IgD-negative memory B cell (primary cell): ENCODE measurements around the gene PUS1. TPM values are rescaled to one million over a fixed set of nuclear protein-coding genes. Genes with fewer than 3 reads are reported as not detected.
"Not testable (repeated sequence)": the region's sequence is repeated elsewhere in the genome, so short reads cannot be mapped to it uniquely, and the experiment has no call there.

Source experiments
- H3K27ac Mint-ChIP-seq, 3 donors: one replicate each; pipeline ENCODE4 v1.8.0; 2020 to 2022; ENCODE audit warnings: mild to moderate bottlenecking in 3 of 3, mixed read lengths in 3 of 3, moderate library complexity in 1 of 3
- H3K27me3 Mint-ChIP-seq: one replicate; pipeline ENCODE4 v1.8.0; 2021; ENCODE audit warnings: mixed read lengths
- H3K36me3 Mint-ChIP-seq: one replicate; pipeline ENCODE4 v1.8.0; 2020; ENCODE audit warnings: mild to moderate bottlenecking, mixed read lengths
- H3K4me1 Mint-ChIP-seq, 3 donors: one replicate each; pipeline ENCODE4 v1.8.0; 2020 to 2022; ENCODE audit warnings: mixed read lengths in 3 of 3, mild to moderate bottlenecking in 1 of 3
- H3K4me3 Mint-ChIP-seq, 4 donors: one replicate each; pipeline ENCODE4 v1.8.0; 2020 to 2022; ENCODE audit warnings: mild to moderate bottlenecking in 4 of 4, mixed read lengths in 4 of 4, moderate library complexity in 3 of 4
- H3K9me3 Mint-ChIP-seq, 3 donors: one replicate each; pipeline ENCODE4 v1.8.0; 2020 to 2021; ENCODE audit warnings: mixed read lengths in 3 of 3, mild to moderate bottlenecking in 1 of 3
- polyA plus RNA-seq: library from polyadenylated mRNA; unstranded; fragments of 300-500 nt; fragmentation: Illumina TruSeq; gene quantifications from one replicate; pipeline ENCODE4 v1.2.3, GENCODE V29; 2021

The PUS1 gene
- polyA plus RNA-seq = 45.5 TPM

- H3K9me3 Mint-ChIP-seq = no peaks in the 10 kb centered on the region
- peaks cover 16 to 28% (median 22%) of the 10 kb centered on the region in 3 donors for H3K4me1 Mint-ChIP-seq
- peak within 1 kb of the TSS; percentile 94 to 96 (median 96) for H3K27ac Mint-ChIP-seq
- no peaks in the 10 kb centered on the region for H3K27me3 Mint-ChIP-seq
- H3K36me3 Mint-ChIP-seq = peaks cover 2% of the 10 kb centered on the region
- peak within 1 kb of the TSS; percentile 92 to 98 (median 96) for H3K4me3 Mint-ChIP-seq
These were observed at the start of gene PUS1 for GRCh38 chr12:131928711-131929580. Gene PUS1 (plus strand): TSS chr12:131929276. CDS start chr12:131929723, 447 bp downstream.

GRCh38 chr12:131882804-131883520 lies 46.1 kb upstream of the PUS1 start:
- peaks cover 10% of the 10 kb centered on the region for H3K27me3 Mint-ChIP-seq
- H3K9me3 Mint-ChIP-seq = peaks cover 0 to 6% (median 2%) of the 10 kb centered on the region in 3 donors
- H3K36me3 Mint-ChIP-seq = no peaks in the 10 kb centered on the region
- peaks cover 0 to 6% (median 2%) of the 10 kb centered on the region in 3 donors for H3K4me1 Mint-ChIP-seq
- no peak overlapping the region for H3K4me3 Mint-ChIP-seq
- H3K27ac Mint-ChIP-seq = no peak overlapping the region

GRCh38 chr12:131883521-131883900 lies 45.6 kb upstream of the PUS1 start:
- Mint-ChIP-seq H3K4me1 (peaks cover 0 to 6% (median 2%) of the 10 kb centered on the region in 3 donors), H3K27ac (no peak overlapping the region), H3K36me3 (no peaks in the 10 kb centered on the region), H3K27me3 (peaks cover 10% of the 10 kb centered on the region), H3K9me3 (peaks cover 0 to 6% (median 2%) of the 10 kb centered on the region in 3 donors), H3K4me3 (no peak overlapping the region)

GRCh38 chr12:131885076-131885475 lies 44.0 kb upstream of the PUS1 start:
- not testable (repeated sequence) for H3K4me3 Mint-ChIP-seq, H3K36me3 Mint-ChIP-seq, H3K9me3 Mint-ChIP-seq, H3K4me1 Mint-ChIP-seq, H3K27ac Mint-ChIP-seq
- H3K27me3 Mint-ChIP-seq = peaks cover 10% of the 10 kb centered on the region

- H3K27me3 Mint-ChIP-seq = peaks cover 10% of the 10 kb centered on the region
- no peaks in the 10 kb centered on the region for H3K36me3 Mint-ChIP-seq
- peaks cover 2 to 7% (median 7%) of the 10 kb centered on the region in 3 donors for H3K4me1 Mint-ChIP-seq
- H3K4me3 Mint-ChIP-seq = no peak overlapping the region
- H3K27ac Mint-ChIP-seq = no peak overlapping the region
- peaks cover 0 to 6% (median 2%) of the 10 kb centered on the region in 3 donors for H3K9me3 Mint-ChIP-seq
These were observed 43.5 kb upstream of the PUS1 start for GRCh38 chr12:131885543-131886057.

- peak overlapping the region in 1 of 4 donors; percentile 75 for H3K4me3 Mint-ChIP-seq
- not testable (repeated sequence) for H3K27ac Mint-ChIP-seq, H3K4me1 Mint-ChIP-seq, H3K9me3 Mint-ChIP-seq, H3K36me3 Mint-ChIP-seq, H3K27me3 Mint-ChIP-seq
These were observed 37.4 kb upstream of the PUS1 start for GRCh38 chr12:131891722-131892121.

GRCh38 chr12:131892711-131893604 lies 36.1 kb upstream of the PUS1 start:
- Mint-ChIP-seq H3K27me3 (no peaks in the 10 kb centered on the region), H3K4me1 (peaks cover 4 to 7% (median 5%) of the 10 kb centered on the region in 3 donors), H3K9me3 (no peaks in the 10 kb centered on the region), H3K4me3 (peak overlapping the region in 2 of 4 donors; percentile 46 to 55), H3K36me3 (no peaks in the 10 kb centered on the region), H3K27ac (peak overlapping the region in 2 of 3 donors; percentile 13 to 21)

- H3K27ac Mint-ChIP-seq = peak overlapping the region; percentile 13 to 27 (median 21)
These were observed 35.3 kb upstream of the PUS1 start for GRCh38 chr12:131893605-131894312.

GRCh38 chr12:131894313-131894860 lies 34.7 kb upstream of the PUS1 start, which contains the start of gene ULK1:
Gene ULK1 (plus strand): TSS chr12:131894622. CDS start chr12:131895002, 380 bp downstream.
- no peaks in the 10 kb centered on the region for H3K27me3 Mint-ChIP-seq

More at GRCh38 chr12:131893605-131894312, 35.3 kb upstream of the PUS1 start:
- peaks cover 4 to 7% (median 5%) of the 10 kb centered on the region in 3 donors for H3K4me1 Mint-ChIP-seq
- H3K9me3 Mint-ChIP-seq = no peaks in the 10 kb centered on the region
- H3K4me3 Mint-ChIP-seq = peak overlapping the region; percentile 27 to 79 (median 50)
- peaks cover 2% of the 10 kb centered on the region for H3K36me3 Mint-ChIP-seq
- H3K27me3 Mint-ChIP-seq = no peaks in the 10 kb centered on the region

GRCh38 chr12:131894981-131895639 lies 34.0 kb upstream of the PUS1 start:
- Mint-ChIP-seq H3K27ac (peak overlapping the region; percentile 39 to 89 (median 86)), H3K4me1 (peaks cover 0 to 5% (median 5%) of the 10 kb centered on the region in 3 donors), H3K9me3 (no peaks in the 10 kb centered on the region), H3K36me3 (peaks cover 2% of the 10 kb centered on the region), H3K27me3 (no peaks in the 10 kb centered on the region), H3K4me3 (peak overlapping the region; percentile 82 to 95 (median 90))

More at GRCh38 chr12:131894313-131894860, 34.7 kb upstream of the PUS1 start, which contains the start of gene ULK1:
- Mint-ChIP-seq H3K9me3 (no peaks in the 10 kb centered on the region), H3K36me3 (peaks cover 2% of the 10 kb centered on the region), H3K4me3 (peak within 1 kb of the TSS; percentile 82 to 95 (median 90)), H3K27ac (peak within 1 kb of the TSS; percentile 39 to 89 (median 86)), H3K4me1 (peaks cover 3 to 5% (median 4%) of the 10 kb centered on the region in 3 donors)

GRCh38 chr12:131895640-131896079 lies 33.4 kb upstream of the PUS1 start:
- Mint-ChIP-seq H3K4me3 (peak overlapping the region; percentile 82 to 95 (median 90)), H3K4me1 (peaks cover 0 to 6% (median 5%) of the 10 kb centered on the region in 3 donors), H3K27me3 (no peaks in the 10 kb centered on the region), H3K36me3 (peaks cover 2% of the 10 kb centered on the region), H3K27ac (peak overlapping the region; percentile 39 to 89 (median 86)), H3K9me3 (no peaks in the 10 kb centered on the region)

GRCh38 chr12:131896080-131896810 lies 32.8 kb upstream of the PUS1 start:
- peaks cover 0 to 6% (median 5%) of the 10 kb centered on the region in 3 donors for H3K4me1 Mint-ChIP-seq
- H3K4me3 Mint-ChIP-seq = peak overlapping the region; percentile 82 to 95 (median 90)
- H3K9me3 Mint-ChIP-seq = no peaks in the 10 kb centered on the region
- H3K36me3 Mint-ChIP-seq = peaks cover 2% of the 10 kb centered on the region
- H3K27ac Mint-ChIP-seq = peak overlapping the region in 1 of 3 donors; percentile 89
- H3K27me3 Mint-ChIP-seq = no peaks in the 10 kb centered on the region
